Spleen (tissue), 11 donors: ENCODE data around the gene PPP2R2B. TPM values are rescaled to one million over a fixed set of nuclear protein-coding genes. Genes with fewer than 3 reads are reported as not detected.

Experiments used
- DNase-seq: peaks from one replicate; pipeline ENCODE4 v3.0.0-alpha.2; 2020
- H3K27ac ChIP-seq, 8 donors: fragments of 200-600 bp; sonication (generic) in 7 of 8; 1 replicate in 4 of 8; 2 replicates in 4 of 8; pipeline versions ENCODE4 v1.5.0 to v1.8.0; 2016 to 2021; ENCODE audit warnings: inconsistent platforms in 4 of 8, mild to moderate bottlenecking in 4 of 8, moderate library complexity in 1 of 8
- H3K27me3 ChIP-seq, 7 donors: fragments of 200-600 bp; sonication (generic) in 6 of 7; replicated peaks in 1 of 7; 1 replicate in 4 of 7; 2 replicates in 3 of 7; pipeline versions ENCODE4 v1.5.0 to v1.8.0; 2016 to 2021; ENCODE audit warnings: inconsistent platforms in 3 of 7, mild to moderate bottlenecking in 1 of 7
- H3K36me3 ChIP-seq, 6 donors: fragments of 200-600 bp; sonication (generic) in 5 of 6; 1 replicate in 4 of 6; 2 replicates in 2 of 6; pipeline versions ENCODE4 v1.5.0 to v1.8.0; 2016 to 2021; ENCODE audit warnings: inconsistent platforms in 2 of 6
- H3K4me1 ChIP-seq, 6 donors: fragments of 200-600 bp; sonication (generic) in 5 of 6; 1 replicate in 3 of 6; 2 replicates in 3 of 6; pipeline versions ENCODE4 v1.5.0 to v1.8.0; 2016 to 2021; ENCODE audit warnings: inconsistent platforms in 3 of 6
- H3K4me3 ChIP-seq, 8 donors: fragments of 200-600 bp; sonication (generic) in 7 of 8; 1 replicate in 4 of 8; 2 replicates in 4 of 8; pipeline versions ENCODE4 v1.5.0 to v1.8.0; 2016 to 2021; ENCODE audit warnings: inconsistent platforms in 4 of 8, mild to moderate bottlenecking in 4 of 8, moderate library complexity in 2 of 8
- H3K9me3 ChIP-seq, 8 donors: fragments of 200-600 bp; sonication (generic) in 7 of 8; 1 replicate in 4 of 8; 2 replicates in 4 of 8; pipeline versions ENCODE4 v1.5.0 to v1.8.0; 2016 to 2021; ENCODE audit warnings: inconsistent platforms in 4 of 8
- CTCF ChIP-seq, 11 experiments: fragments of 200-600 bp in 7 of 11; fragments of 450-650 bp in 4 of 11; sonication (generic) in 4 of 11; IDR thresholded peaks in 8 of 11; conservative IDR thresholded peaks in 3 of 11; 1 replicate in 7 of 11; 2 replicates in 4 of 11; pipeline versions ENCODE4 v1.4.0 to v1.8.0; 2016 to 2021; ENCODE audit warnings: antibody characterized with exemption in 11 of 11, inconsistent platforms in 4 of 11, mild to moderate bottlenecking in 1 of 11
- POLR2A ChIP-seq, 3 donors: fragments of 450-650 bp; IDR thresholded peaks; one replicate each; pipeline ENCODE4 v1.5.1; 2017; ENCODE audit warnings: antibody characterized with exemption in 3 of 3, mild to moderate bottlenecking in 1 of 3
- POLR2AphosphoS5 ChIP-seq, 3 donors: sonication (generic); formaldehyde crosslinking; IDR thresholded peaks; one replicate each; pipeline ENCODE4 v1.5.1; 2017; ENCODE audit warnings: antibody characterized with exemption in 3 of 3
- WGBS, 5 donors: extraction: QIAGEN DNeasy Blood & Tissue Kit in 3 of 5; methylation state at CpG; one replicate each; pipeline versions ENCODE4 v1.1.5 to v1.1.7; 2013 to 2018; 5-methylcytosine and 5-hydroxymethylcytosine counted together
- intact Hi-C: fragments of 100-400 bp; cut with DNase I; formaldehyde crosslinking; loops from one replicate; pipeline ENCODE4 v1.15.0; 2023; ENCODE audit warnings: low total_unique reads
- polyA plus RNA-seq, 3 donors: library from polyadenylated mRNA; stranded (reverse); fragments of 200-250 nt; gene quantifications; one replicate each; pipeline ENCODE4 v1.2.1, GENCODE V29; 2013
- total RNA-seq, 7 donors: library from RNA; depleted of rRNA in 3 of 7; stranded (reverse); fragments of >200 nt in 3 of 7; fragmentation: NEBNext Ultra II Directional in 4 of 7; extraction: Animal tissue kit (Norgen Biotek cat#: 25700) in 4 of 7; gene quantifications; one replicate each; pipeline versions ENCODE4 v1.1.0 to v1.2.1, GENCODE V29; 2016 to 2021
- donor health status: healthy with polysubstance abuse.
- donor health status: DM: no; HTN: no; CAD: no; lungs with moderate emphysema.
- donor health status: DM: no; HTN: no; CAD: no.
- donor health status: Bipolar disorder and iron deficiency.
- donor health status: healthy.
- donor health status: DM: no; HTN: no; CAD: no.
- donor health status: DM: yes; HTN: yes; CAD: no.

PPP2R2B gene
- total and polyA plus RNA-seq, 10 donors, result 0.17 to 9.3 (median 4.1) TPM

DNA sequence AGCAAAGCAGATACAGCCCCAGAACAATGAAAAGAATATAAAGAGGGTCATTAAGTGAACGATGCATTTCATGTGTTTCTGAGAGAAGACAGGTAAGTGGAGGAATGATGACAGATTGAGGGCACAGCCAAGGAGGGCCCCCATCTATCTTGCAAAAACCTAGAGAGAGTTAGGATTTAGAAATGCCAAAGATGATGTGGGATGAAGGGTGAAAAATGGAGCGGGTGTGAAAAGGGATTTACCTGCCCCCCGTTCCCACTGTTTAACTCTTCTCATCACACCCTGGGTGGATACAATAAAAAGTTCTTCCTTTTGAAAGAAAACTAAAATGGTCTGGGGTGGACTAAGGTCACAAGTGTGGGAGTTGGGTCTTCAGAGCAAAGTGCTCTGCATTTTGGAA is 18.5 kb upstream of the PPP2R2B start:
- TF ChIP-seq CTCF (IDR thresholded peaks at IDR 0.05 in 8 of 11, conservative IDR thresholded peaks at IDR 0.05 in 3 of 11), result no peak
- TF ChIP-seq POLR2A (IDR thresholded peaks at IDR 0.05), result no peak
- TF ChIP-seq POLR2AphosphoS5 (IDR thresholded peaks at IDR 0.05), result no peak
- Histone ChIP-seq H3K27ac (no peak overlapping the region), H3K4me1 (no peaks in the 10 kb centered on the region), H3K4me3 (no peak overlapping the region), H3K9me3 (peaks cover 0 to 9% (median 0%) of the 10 kb centered on the region in 8 donors), H3K27me3 (no peaks in the 10 kb centered on the region), H3K36me3 (no peaks in the 10 kb centered on the region)
- DNase-seq, result no peak
- intact Hi-C loops, result no loop called here
- WGBS, 5 donors, result 83 to 96% (median 88%) methylated on average over 3 of the region's 3 CpGs

GRCh38 chr5:146894753-146895521 is 16.4 kb upstream of the PPP2R2B start:
- Histone ChIP-seq H3K4me1 (peaks cover 0 to 8% (median 3%) of the 10 kb centered on the region in 6 donors), H3K27me3 (no peaks in the 10 kb centered on the region), H3K36me3 (no peaks in the 10 kb centered on the region), H3K4me3 (no peak overlapping the region), H3K27ac (no peak overlapping the region), H3K9me3 (peaks cover 0 to 6% (median 0%) of the 10 kb centered on the region in 8 donors)
- no peak for DNase-seq
- intact Hi-C loops, result no loop called here
- WGBS, 5 donors, result 71 to 84% (median 79%) methylated on average over 4 of the region's 4 CpGs
- TF ChIP-seq POLR2A (IDR thresholded peaks at IDR 0.05), result no peak
- no peak for TF ChIP-seq CTCF (IDR thresholded peaks at IDR 0.05 in 8 of 11, conservative IDR thresholded peaks at IDR 0.05 in 3 of 11)
- TF ChIP-seq POLR2AphosphoS5 (IDR thresholded peaks at IDR 0.05), result no peak

- no peak for TF ChIP-seq POLR2AphosphoS5 (IDR thresholded peaks at IDR 0.05)
- TF ChIP-seq CTCF (IDR thresholded peaks at IDR 0.05 in 8 of 11, conservative IDR thresholded peaks at IDR 0.05 in 3 of 11), result no peak
- TF ChIP-seq POLR2A (IDR thresholded peaks at IDR 0.05), result no peak
- no peak overlapping the region for H3K27ac ChIP-seq
- peaks cover 0 to 6% (median 0%) of the 10 kb centered on the region in 8 donors for H3K9me3 ChIP-seq
- no peak overlapping the region for H3K4me3 ChIP-seq
- no peak for DNase-seq
- H3K27me3 ChIP-seq, result no peaks in the 10 kb centered on the region
- WGBS, 5 donors, result 91 to 98% (median 94%) methylated on average over 3 of the region's 3 CpGs
- peaks cover 0 to 8% (median 3%) of the 10 kb centered on the region in 6 donors for H3K4me1 ChIP-seq
- H3K36me3 ChIP-seq, result no peaks in the 10 kb centered on the region
- intact Hi-C loops, result no loop called here
These were observed 15.4 kb upstream of the PPP2R2B start for GRCh38 chr5:146893991-146894390.

GRCh38 chr5:146892231-146892630 is 13.7 kb upstream of the PPP2R2B start:
- no peaks in the 10 kb centered on the region for H3K27me3 ChIP-seq
- no peak for TF ChIP-seq POLR2A (IDR thresholded peaks at IDR 0.05)
- TF ChIP-seq CTCF (IDR thresholded peaks at IDR 0.05 in 8 of 11, conservative IDR thresholded peaks at IDR 0.05 in 3 of 11), result no peak
- TF ChIP-seq POLR2AphosphoS5 (IDR thresholded peaks at IDR 0.05), result no peak
- no peaks in the 10 kb centered on the region for H3K9me3 ChIP-seq
- no peak overlapping the region for H3K27ac ChIP-seq
- 76 to 88% (median 80%) methylated on average over 3 of the region's 3 CpGs for WGBS, 5 donors
- intact Hi-C loops, result no loop called here
- peaks cover 0 to 8% (median 3%) of the 10 kb centered on the region in 6 donors for H3K4me1 ChIP-seq
- no peak for DNase-seq
- H3K36me3 ChIP-seq, result no peaks in the 10 kb centered on the region
- no peak overlapping the region for H3K4me3 ChIP-seq
